ENCODE measurements around the gene C11orf21.
"Not testable (repeated sequence)": the region's sequence is repeated elsewhere in the genome, so short reads cannot be mapped to it uniquely, and the experiment has no call there.

The C11orf21 gene

GRCh38 chr11:2301631-2302305, at the start of gene C11orf21, which contains the start of gene TSPAN32:
TSS of gene C11orf21 (minus strand) at chr11:2301918. CDS start at chr11:2301808, 110 bp downstream.
TSS of gene TSPAN32 (plus strand) at chr11:2302013. CDS start at chr11:2302150, 137 bp downstream.
- DNase-seq = no peak

GRCh38 chr11:2348986-2349385, 47.3 kb upstream of the C11orf21 start:
- DNase-seq = no peak

- DNase-seq = no peak
Measured at GRCh38 chr11:2347308-2347830, 45.7 kb upstream of the C11orf21 start.

- DNase-seq = no peak
Measured at GRCh38 chr11:2346586-2347307, 45.0 kb upstream of the C11orf21 start.

- no peak for DNase-seq
Measured at GRCh38 chr11:2346014-2346413, 44.3 kb upstream of the C11orf21 start.

GRCh38 chr11:2345050-2345449, 43.3 kb upstream of the C11orf21 start:
- no peak for DNase-seq

GRCh38 chr11:2343502-2343901, 41.8 kb upstream of the C11orf21 start:
- DNase-seq = no peak

GRCh38 chr11:2342981-2343380, 41.3 kb upstream of the C11orf21 start:
- DNase-seq = no peak

- DNase-seq = no peak
Measured at GRCh38 chr11:2342557-2342956, 40.8 kb upstream of the C11orf21 start.

GRCh38 chr11:2338760-2339159, 37.0 kb upstream of the C11orf21 start:
- DNase-seq = not testable (repeated sequence)

GRCh38 chr11:2335286-2335685, 33.6 kb upstream of the C11orf21 start:
- not testable (repeated sequence) for DNase-seq

- DNase-seq = not testable (repeated sequence)
Measured at GRCh38 chr11:2333486-2334205, 31.9 kb upstream of the C11orf21 start.

GRCh38 chr11:2332569-2332968, 30.9 kb upstream of the C11orf21 start:
- not testable (repeated sequence) for DNase-seq

- no peak for DNase-seq
Measured at GRCh38 chr11:2331404-2331803, 29.7 kb upstream of the C11orf21 start.

- DNase-seq = no peak
Measured at GRCh38 chr11:2330696-2331095, 29.0 kb upstream of the C11orf21 start.

- no peak for DNase-seq
Measured at GRCh38 chr11:2329551-2329950, 27.8 kb upstream of the C11orf21 start.

- no peak for DNase-seq
Measured at GRCh38 chr11:2328656-2329354, 27.1 kb upstream of the C11orf21 start.

GRCh38 chr11:2328021-2328420, 26.3 kb upstream of the C11orf21 start:
- no peak for DNase-seq

GRCh38 chr11:2327032-2327431, 25.3 kb upstream of the C11orf21 start:
- no peak for DNase-seq

GRCh38 chr11:2325719-2326118, 24.0 kb upstream of the C11orf21 start:
- no peak for DNase-seq

GRCh38 chr11:2325123-2325522, 23.4 kb upstream of the C11orf21 start:
- no peak for DNase-seq

- DNase-seq = no peak
Measured at GRCh38 chr11:2321311-2321683, 19.6 kb upstream of the C11orf21 start.

Measured in SHP77 treated with DMSO at 0.1 percent for 48 hours (cell line).